ENCODE results near the gene RGMB.

GRCh38 chr5:98749046-98749445 lies 24.4 kb upstream of the RGMB start:
- TF ChIP-seq EZH2 (IDR thresholded peaks at IDR 0.05; ENCODE audit: insufficient read depth, poor library complexity, severe bottlenecking) (no peak), EZH2phosphoT487 (IDR thresholded peaks at IDR 0.05; ENCODE audit: insufficient read depth, low read depth) (no peak)
